DND-41 (cell line): ENCODE measurements around the gene HIVEP2.

ENCODE experiments used
- CTCF ChIP-seq: IDR thresholded peaks from 2 replicates; pipeline ENCODE4 v1.5.1; 2012; ENCODE audit warnings: borderline replicate concordance, low read length, moderate library complexity, mild to moderate bottlenecking; ENCODE audit not compliant: poor library complexity, severe bottlenecking; ENCODE audit errors: extremely low read depth
- EZH2 ChIP-seq: IDR thresholded peaks from 3 replicates; pipeline ENCODE4 v1.6.1; 2012; ENCODE audit warnings: borderline replicate concordance, low read depth, mild to moderate bottlenecking, moderate library complexity, low read length, inconsistent platforms; ENCODE audit not compliant: severe bottlenecking

GRCh38 chr6:142908235-142908634 lies 36.7 kb downstream of the HIVEP2 start:
- TF ChIP-seq CTCF (no peak), EZH2 (no peak)
